DOHH2 (cell line): ENCODE results near the gene FLG2.
"Not testable (repeated sequence)": the region's sequence is repeated elsewhere in the genome, so short reads cannot be mapped to it uniquely, and the experiment has no call there.

Source experiments
- EZH2phosphoT487 ChIP-seq: fragments of 200-600 bp; sonication (generic); IDR thresholded peaks from 2 replicates; pipeline ENCODE4 v1.6.1; 2017; ENCODE audit warnings: borderline replicate concordance, mild to moderate bottlenecking, antibody characterized with exemption, low read length, moderate library complexity, mixed read lengths
- TF ChIP-seq, protein P1 (sequence below): fragments of 200-600 bp; sonication (generic); IDR thresholded peaks from one replicate; pipeline ENCODE4 v1.5.1; 2014; ENCODE audit warnings: antibody characterized with exemption, mild to moderate bottlenecking, low read depth, low read length; ENCODE audit not compliant: poor library complexity, severe bottlenecking

DNA sequence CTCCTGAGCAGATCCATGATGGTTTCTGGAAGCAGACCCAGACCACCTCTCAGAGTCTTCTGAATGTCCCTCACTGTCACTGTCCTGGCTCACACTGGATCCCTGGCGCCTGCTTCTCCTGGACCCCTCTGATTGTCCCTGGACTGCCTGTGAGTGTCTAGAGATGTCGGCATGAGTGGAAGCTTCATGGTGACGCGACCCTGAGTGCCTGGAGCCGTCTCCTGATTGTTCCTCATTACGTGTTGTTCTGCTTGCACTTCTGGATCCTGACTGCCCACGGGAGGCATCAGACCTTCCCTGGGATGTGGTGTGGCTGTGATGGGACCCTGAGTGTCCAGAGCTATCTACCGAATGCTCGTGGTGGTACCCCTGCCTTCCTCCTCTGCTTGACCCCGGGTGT, 53.7 kb downstream of the FLG2 start:
- not testable (repeated sequence) for TF ChIP-seq EZH2phosphoT487
- TF ChIP-seq, protein P1, sequence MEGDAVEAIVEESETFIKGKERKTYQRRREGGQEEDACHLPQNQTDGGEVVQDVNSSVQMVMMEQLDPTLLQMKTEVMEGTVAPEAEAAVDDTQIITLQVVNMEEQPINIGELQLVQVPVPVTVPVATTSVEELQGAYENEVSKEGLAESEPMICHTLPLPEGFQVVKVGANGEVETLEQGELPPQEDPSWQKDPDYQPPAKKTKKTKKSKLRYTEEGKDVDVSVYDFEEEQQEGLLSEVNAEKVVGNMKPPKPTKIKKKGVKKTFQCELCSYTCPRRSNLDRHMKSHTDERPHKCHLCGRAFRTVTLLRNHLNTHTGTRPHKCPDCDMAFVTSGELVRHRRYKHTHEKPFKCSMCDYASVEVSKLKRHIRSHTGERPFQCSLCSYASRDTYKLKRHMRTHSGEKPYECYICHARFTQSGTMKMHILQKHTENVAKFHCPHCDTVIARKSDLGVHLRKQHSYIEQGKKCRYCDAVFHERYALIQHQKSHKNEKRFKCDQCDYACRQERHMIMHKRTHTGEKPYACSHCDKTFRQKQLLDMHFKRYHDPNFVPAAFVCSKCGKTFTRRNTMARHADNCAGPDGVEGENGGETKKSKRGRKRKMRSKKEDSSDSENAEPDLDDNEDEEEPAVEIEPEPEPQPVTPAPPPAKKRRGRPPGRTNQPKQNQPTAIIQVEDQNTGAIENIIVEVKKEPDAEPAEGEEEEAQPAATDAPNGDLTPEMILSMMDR: not testable (repeated sequence)
